Endothelial cell of umbilical vein (primary cell): Measurements from ENCODE around the gene NCEH1. TPM values are rescaled to one million over a fixed set of nuclear protein-coding genes. Genes with fewer than 3 reads are reported as not detected.

ENCODE experiments used
- BruUV-seq: library from RNA; stranded (reverse); fragments of 400-500 nt; replicated peaks from 2 replicates; lab custom pipeline; 2021; lab: Mats Ljungman, UMichigan
- CTCF ChIA-PET: fragments of 300-600, 350-600 bp; sonication (Branson Sonifier 250); formaldehyde crosslinking; loops from one replicate; lab custom pipeline; 2021; ENCODE audit warnings: antibody characterized with exemption, inconsistent platforms; lab: Charles Lee
- POLR2A ChIA-PET: fragments of 300-600, 350-600 bp; sonication (Branson Sonifier 250); formaldehyde crosslinking; loops from one replicate; lab custom pipeline; 2021; ENCODE audit warnings: antibody characterized with exemption, inconsistent platforms; lab: Charles Lee
- DNase-seq: peaks from one replicate; pipeline ENCODE4 v3.0.0-alpha.2; 2011; ENCODE audit warnings: low read depth, low spot score
- FAIRE-seq: peaks from 2 replicates; lab custom pipeline; 2011; peaks lifted over from hg19 to GRCh38; lab: Jason Lieb, UNC
- H2AFZ ChIP-seq: 2 replicates; pipeline ENCODE4 v1.6.0; 2012; ENCODE audit warnings: low read depth, low read length, control low read depth, inconsistent platforms
- H3K27ac ChIP-seq: 2 replicates; pipeline ENCODE4 v1.5.1; 2011; ENCODE audit warnings: low read depth, mild to moderate bottlenecking, control low read depth, low read length, moderate library complexity; ENCODE audit not compliant: insufficient read depth
- H3K27me3 ChIP-seq, 2 experiments: 2 replicates each; pipeline versions ENCODE4 v1.6.0 to v1.6.1; 2011; ENCODE audit warnings: low read length in 2 of 2, mixed read lengths in 1 of 2; ENCODE audit not compliant: control insufficient read depth in 2 of 2, insufficient read depth in 2 of 2
- H3K36me3 ChIP-seq, 2 experiments: 2 replicates in 1 of 2; 3 replicates in 1 of 2; pipeline ENCODE4 v1.5.1; 2011; ENCODE audit warnings: low read length in 2 of 2, mild to moderate bottlenecking in 1 of 2, moderate library complexity in 1 of 2; ENCODE audit not compliant: control insufficient read depth in 2 of 2, insufficient read depth in 2 of 2; ENCODE audit errors: extremely low read depth in 1 of 2
- H3K4me1 ChIP-seq: 3 replicates; pipeline ENCODE4 v1.5.1; 2011; ENCODE audit warnings: mild to moderate bottlenecking, low read length; ENCODE audit not compliant: control insufficient read depth, insufficient read depth; ENCODE audit errors: extremely low read depth
- H3K4me2 ChIP-seq: 2 replicates; pipeline ENCODE4 v1.6.1; 2011; ENCODE audit warnings: low read length, control low read depth, mixed read lengths; ENCODE audit not compliant: insufficient read depth
- H3K4me3 ChIP-seq, 3 experiments: fragments of 200-600 bp in 1 of 3; sonication (generic), shearing (Covaris generic) in 1 of 3; replicated peaks in 1 of 3; 2 replicates each; pipeline ENCODE4 v1.5.1; 2011 to 2016; ENCODE audit warnings: control low read depth in 3 of 3, low read length in 3 of 3, mild to moderate bottlenecking in 2 of 3, inconsistent platforms in 1 of 3, low read depth in 1 of 3, moderate library complexity in 1 of 3; ENCODE audit not compliant: insufficient read depth in 1 of 3
- H3K79me2 ChIP-seq: 2 replicates; pipeline ENCODE4 v1.6.0; 2012; ENCODE audit warnings: low read length, inconsistent platforms; ENCODE audit not compliant: control insufficient read depth, insufficient read depth
- H3K9ac ChIP-seq: replicated peaks from 2 replicates; pipeline ENCODE3; 2011; ENCODE audit warnings: low read length, control low read depth; ENCODE audit not compliant: insufficient read depth; ENCODE audit errors: extremely low read depth
- H3K9me1 ChIP-seq: replicated peaks from 3 replicates; pipeline ENCODE4 v1.6.0; 2011; ENCODE audit warnings: mild to moderate bottlenecking, low read length; ENCODE audit not compliant: control insufficient read depth, insufficient read depth; ENCODE audit errors: extremely low read depth
- H3K9me3 ChIP-seq: replicated peaks from 2 replicates; pipeline ENCODE4 v1.5.1; 2012; ENCODE audit warnings: low read length, inconsistent platforms; ENCODE audit not compliant: control insufficient read depth, insufficient read depth
- H4K20me1 ChIP-seq: replicated peaks from 2 replicates; pipeline ENCODE3; 2011; ENCODE audit warnings: mild to moderate bottlenecking, low read length; ENCODE audit not compliant: control insufficient read depth, insufficient read depth; ENCODE audit errors: extremely low read depth
- CTCF ChIP-seq, 2 donors: IDR thresholded peaks; 1 replicate in 1 of 2; 2 replicates in 1 of 2; pipeline ENCODE4 v1.5.1; 2011; ENCODE audit warnings: low read length in 2 of 2, mild to moderate bottlenecking in 2 of 2, moderate library complexity in 2 of 2, control low read depth in 1 of 2, inconsistent platforms in 1 of 2, low read depth in 1 of 2; ENCODE audit not compliant: insufficient read depth in 1 of 2; ENCODE audit errors: extremely low read depth in 1 of 2
- EZH2 ChIP-seq: IDR thresholded peaks from 2 replicates; pipeline ENCODE4 v1.6.1; 2012; ENCODE audit warnings: borderline replicate concordance, low read depth, mild to moderate bottlenecking, moderate library complexity, low read length, inconsistent platforms; ENCODE audit not compliant: severe bottlenecking
- dilution Hi-C: fragments of 300-500 bp; cut with MboI; formaldehyde crosslinking; loops from one replicate; pipeline ENCODE4 v1.15.0; 2019; ENCODE audit warnings: low sequenced_read_pairs; ENCODE audit not compliant: extremely low pct_ligation_motif_present
- intact Hi-C: fragments of 100-400 bp; cut with micrococcal nuclease; formaldehyde crosslinking; loops from one replicate; pipeline ENCODE4 v1.10.0; 2022
- polyA plus RNA-seq, 4 experiments: library from polyadenylated mRNA; depleted of rRNA in 3 of 4; stranded (reverse) in 3 of 4; unstranded in 1 of 4; fragments of >200 nt; gene quantifications; 2 replicates each; pipeline versions ENCODE4 v1.2.1 to v1.2.3, GENCODE V29; 2011 to 2012; ENCODE audit warnings: missing spikeins in 1 of 4
- total RNA-seq: library from RNA; stranded (reverse); gene quantifications from 2 replicates; pipeline ENCODE4 v1.2.3, GENCODE V29; 2021

NCEH1 gene
- total and polyA plus RNA-seq, 2 donors (not counting 3 experiments of a cell fraction or from before 2014, with no cell fraction given), result 10.0 to 20.3 TPM

- no peak overlapping the region for H3K27ac ChIP-seq
- POLR2A ChIA-PET, result interaction anchor here (1.1 kb wide), 2 partner anchors 37 to 77 kb away, joined by 3 to 5 read pairs; partner anchors contain the start of gene ECT2
Measured at GRCh38 chr3:172673210-172673679, 37.6 kb downstream of the NCEH1 start.

More at GRCh38 chr3:172673210-172673679, 37.6 kb downstream of the NCEH1 start:
- DNase-seq, result peak; percentile 75
- Histone ChIP-seq H4K20me1 (no peaks in the 10 kb centered on the region), H3K79me2 (peaks cover 25% of the 10 kb centered on the region), H3K4me2 (no peak overlapping the region), H3K4me1 (peaks cover 34% of the 10 kb centered on the region), H3K27me3 (no peaks in the 10 kb centered on the region), H3K9ac (peak overlapping the region; percentile 6), H3K9me3 (no peaks in the 10 kb centered on the region), H3K36me3 (no peaks in the 10 kb centered on the region), H2AFZ (no peak overlapping the region), H3K4me3 (no peak overlapping the region), H3K9me1 (no peaks in the 10 kb centered on the region)
- no TSS peak for BruUV-seq
- intact Hi-C loops (loop anchor here (1.0 to 10.0 kb wide), 3 partner anchors 38 to 372 kb away; partner anchors contain the start of genes ECT2 and NCEH1), dilution Hi-C loops (no loop called here)
- CTCF ChIA-PET, result interaction anchor here (0.7 to 3.9 kb wide), 42 partner anchors 10 to 374 kb away, joined by 3 to 91 read pairs (median 4); partner anchors contain the start of genes ECT2 and NCEH1
- TF ChIP-seq CTCF (IDR thresholded peaks at IDR 0.05; ENCODE audit: extremely low read depth in 1 of 2, insufficient read depth in 1 of 2, low read depth in 1 of 2, low read length in 2 of 2), result peak; percentile 68
- no peak for TF ChIP-seq EZH2
- peak; percentile 70 for FAIRE-seq
